Ammon's horn (tissue), 1 donor: ENCODE data around the gene PRKAG2.
"Not testable (repeated sequence)": the region's sequence is repeated elsewhere in the genome, so short reads cannot be mapped to it uniquely, and the experiment has no call there.

Experiments used
- DNase-seq: peaks from one replicate; pipeline ENCODE4 v3.0.0-alpha.2; 2016; ENCODE audit warnings: low spot score

Gene PRKAG2

GRCh38 chr7:151801291-151801690 is 75.6 kb downstream of the PRKAG2 start:
- DNase-seq: no peak

- DNase-seq: no peak
These were observed 76.1 kb downstream of the PRKAG2 start for GRCh38 chr7:151800861-151801260.

- DNase-seq: no peak
These were observed 76.5 kb downstream of the PRKAG2 start for GRCh38 chr7:151800391-151800790.

- no peak for DNase-seq
These were observed 77.4 kb downstream of the PRKAG2 start for GRCh38 chr7:151799506-151799905.

GRCh38 chr7:151798851-151799448 is 78.0 kb downstream of the PRKAG2 start:
- no peak for DNase-seq

- not testable (repeated sequence) for DNase-seq
These were observed 79.1 kb downstream of the PRKAG2 start for GRCh38 chr7:151797667-151798307.

GRCh38 chr7:151796871-151797537 is 79.9 kb downstream of the PRKAG2 start:
- DNase-seq: no peak

- no peak for DNase-seq
These were observed 80.6 kb downstream of the PRKAG2 start for GRCh38 chr7:151796091-151796870.

- peak; percentile 80 for DNase-seq
These were observed 81.6 kb downstream of the PRKAG2 start for GRCh38 chr7:151795168-151795811.

GRCh38 chr7:151794508-151795167 is 82.3 kb downstream of the PRKAG2 start:
- DNase-seq: no peak

GRCh38 chr7:151793991-151794507 is 82.9 kb downstream of the PRKAG2 start:
- no peak for DNase-seq

GRCh38 chr7:151793531-151793951 is 83.4 kb downstream of the PRKAG2 start:
- DNase-seq: no peak

- DNase-seq: no peak
These were observed 84.3 kb downstream of the PRKAG2 start for GRCh38 chr7:151792636-151793035.

- DNase-seq: no peak
These were observed 84.8 kb downstream of the PRKAG2 start for GRCh38 chr7:151792086-151792485.

GRCh38 chr7:151790830-151791620 is 85.9 kb downstream of the PRKAG2 start:
- DNase-seq: no peak

- no peak for DNase-seq
These were observed 86.7 kb downstream of the PRKAG2 start for GRCh38 chr7:151790095-151790829.

GRCh38 chr7:151789380-151789947 is 87.5 kb downstream of the PRKAG2 start:
- DNase-seq: no peak

GRCh38 chr7:151787348-151787747 is 89.6 kb downstream of the PRKAG2 start:
- no peak for DNase-seq

- DNase-seq: no peak
These were observed 90.0 kb downstream of the PRKAG2 start for GRCh38 chr7:151786936-151787335.
